ENCODE results near the gene ACAD10.

- no peak for TF ChIP-seq EZH2 (IDR thresholded peaks at IDR 0.05)
- no peak for TF ChIP-seq POLR2AphosphoS5 (IDR thresholded peaks at IDR 0.05; ENCODE audit: borderline replicate concordance, low read depth, low read length)
These were observed 47.3 kb upstream of the ACAD10 start for GRCh38 chr12:111638556-111638955.

Measured in SK-N-MC (cell line).